ENCODE data around the gene TLL1. TPM values are rescaled to one million over a fixed set of nuclear protein-coding genes. Genes with fewer than 3 reads are reported as not detected.

Gene TLL1
- total RNA-seq, 1 donor, result 19.0 TPM

DNA sequence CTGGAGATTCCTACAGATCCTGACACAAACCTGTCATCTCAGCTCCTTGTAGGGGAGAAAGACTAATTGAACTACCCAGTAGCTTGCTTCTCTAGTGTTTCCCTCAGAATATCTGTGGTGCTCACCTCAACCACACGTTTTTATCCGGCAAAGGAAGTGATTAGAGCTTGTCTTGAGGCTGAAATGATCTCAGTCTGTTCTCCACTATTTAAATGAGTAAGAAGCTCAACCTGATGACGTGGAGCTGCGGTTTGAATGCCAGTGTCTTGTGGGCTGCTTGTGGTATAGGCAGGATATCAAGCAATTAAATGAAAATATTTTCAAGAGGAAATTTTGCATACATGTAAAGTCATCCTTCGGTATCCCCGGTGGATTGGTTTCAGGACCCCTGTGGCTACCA lies 270.2 kb downstream of the TLL1 start:
- TF ChIP-seq, protein P1, sequence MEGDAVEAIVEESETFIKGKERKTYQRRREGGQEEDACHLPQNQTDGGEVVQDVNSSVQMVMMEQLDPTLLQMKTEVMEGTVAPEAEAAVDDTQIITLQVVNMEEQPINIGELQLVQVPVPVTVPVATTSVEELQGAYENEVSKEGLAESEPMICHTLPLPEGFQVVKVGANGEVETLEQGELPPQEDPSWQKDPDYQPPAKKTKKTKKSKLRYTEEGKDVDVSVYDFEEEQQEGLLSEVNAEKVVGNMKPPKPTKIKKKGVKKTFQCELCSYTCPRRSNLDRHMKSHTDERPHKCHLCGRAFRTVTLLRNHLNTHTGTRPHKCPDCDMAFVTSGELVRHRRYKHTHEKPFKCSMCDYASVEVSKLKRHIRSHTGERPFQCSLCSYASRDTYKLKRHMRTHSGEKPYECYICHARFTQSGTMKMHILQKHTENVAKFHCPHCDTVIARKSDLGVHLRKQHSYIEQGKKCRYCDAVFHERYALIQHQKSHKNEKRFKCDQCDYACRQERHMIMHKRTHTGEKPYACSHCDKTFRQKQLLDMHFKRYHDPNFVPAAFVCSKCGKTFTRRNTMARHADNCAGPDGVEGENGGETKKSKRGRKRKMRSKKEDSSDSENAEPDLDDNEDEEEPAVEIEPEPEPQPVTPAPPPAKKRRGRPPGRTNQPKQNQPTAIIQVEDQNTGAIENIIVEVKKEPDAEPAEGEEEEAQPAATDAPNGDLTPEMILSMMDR (IDR thresholded peaks at IDR 0.05; ENCODE audit: insufficient read depth, low read depth, low read length), result no peak
- peak; percentile 5 for DNase-seq (ENCODE audit: low read depth)
- no peak overlapping the region for H3K4me3 ChIP-seq (ENCODE audit: low read depth, low read length)

DNA sequence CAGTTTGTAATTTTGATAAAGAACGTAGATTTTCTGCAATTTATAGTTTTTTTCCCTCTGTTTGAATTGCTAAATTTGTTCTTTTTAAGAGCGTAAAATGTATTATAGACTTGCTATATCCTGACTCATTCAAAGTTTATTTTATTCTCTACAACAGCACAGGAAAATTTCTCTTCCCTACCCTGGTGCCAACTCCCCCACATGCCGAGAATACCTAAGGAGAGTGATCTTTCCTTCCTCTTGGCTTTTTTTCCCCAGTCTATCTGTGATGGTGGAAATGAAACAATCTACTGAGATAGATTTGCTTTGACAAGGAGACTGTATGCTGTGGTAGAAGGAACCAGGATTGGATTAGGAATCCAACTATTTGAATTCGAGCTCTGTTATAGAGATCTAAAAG lies 271.6 kb downstream of the TLL1 start:
- TF ChIP-seq, protein P1 (IDR thresholded peaks at IDR 0.05; ENCODE audit: insufficient read depth, low read depth, low read length), result no peak
- peak; percentile 7 for DNase-seq (ENCODE audit: low read depth)
- no peak overlapping the region for H3K4me3 ChIP-seq (ENCODE audit: low read depth, low read length)

DNA sequence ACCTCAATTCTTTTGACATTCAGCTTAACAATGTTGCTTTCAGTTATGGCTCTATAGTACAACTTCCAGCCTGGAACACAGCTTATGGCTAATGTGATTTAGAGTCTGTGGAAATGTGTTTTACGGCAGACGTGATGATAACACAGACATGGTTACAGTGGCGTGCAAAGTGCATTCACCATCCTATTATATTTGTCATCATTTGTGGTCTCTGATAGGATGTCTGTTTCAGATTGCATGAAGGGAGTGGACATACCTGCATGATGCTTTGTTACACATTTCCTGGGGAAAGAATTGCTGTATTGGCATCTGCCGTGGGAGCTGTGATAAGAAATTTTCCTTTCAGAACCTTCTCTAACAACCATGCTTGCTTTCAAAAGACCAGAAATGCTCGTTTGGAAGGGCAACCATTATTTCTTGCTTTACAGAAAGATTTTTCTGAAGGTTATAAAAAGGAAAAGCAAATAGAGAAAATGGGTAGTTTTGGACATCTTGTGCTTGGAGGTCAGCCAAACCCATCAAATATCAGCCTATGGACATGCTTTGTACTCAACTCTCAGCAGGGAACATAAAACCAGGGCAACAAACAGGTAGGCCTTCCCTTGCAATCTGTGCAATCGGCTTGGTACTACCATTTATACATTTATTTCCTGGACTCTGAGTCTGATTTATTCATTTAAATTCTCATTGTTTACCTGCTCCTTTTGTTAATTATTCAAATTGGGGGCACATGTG lies 273.9 kb downstream of the TLL1 start:
- DNase-seq (ENCODE audit: low read depth), result no peak
- TF ChIP-seq, protein P1 (IDR thresholded peaks at IDR 0.05; ENCODE audit: insufficient read depth, low read depth, low read length), result no peak
- no peak overlapping the region for H3K4me3 ChIP-seq (ENCODE audit: low read depth, low read length)

Small RNA genes lying within 50 kb of the gene (small RNA-seq; reads per million reads assigned to genes)
- gene RNA5SP170, result not detected

Measured in fibroblast of villous mesenchyme (primary cell).